ENCODE results near the gene JAG2.

- TF ChIP-seq POLR2A (IDR thresholded peaks at IDR 0.05) (no peak), CTCF (IDR thresholded peaks at IDR 0.05) (peak in 1 of 3 donors; percentile 26), POLR2AphosphoS5 (IDR thresholded peaks at IDR 0.05) (peak; percentile 10 to 52 (median 26))
Measured at GRCh38 chr14:105093431-105094192, 75.0 kb downstream of the JAG2 start.

Data from breast epithelium (tissue), 3 donors.